Cardiac muscle cell (in vitro differentiated cells and primary cell): ENCODE results near the gene CSRNP3. TPM values are rescaled to one million over a fixed set of nuclear protein-coding genes. Genes with fewer than 3 reads are reported as not detected.
A peak's percentile ranks its signal among the peaks of the same experiment; 100 is the strongest.

ENCODE experiments used
- DNase-seq, 2 donors: peaks; one replicate each; pipeline versions ENCODE4 v3.0.0 to v3.0.0-alpha.2; 2010 to 2017; ENCODE audit warnings: low read depth in 1 of 2, low spot score in 1 of 2
- H3K27ac ChIP-seq: fragments of 200-600 bp; sonication (generic); 2 replicates; pipeline ENCODE4 v1.5.1; 2016
- H3K27me3 ChIP-seq: fragments of 200-600 bp; sonication (generic); 2 replicates; pipeline ENCODE4 v1.6.0; 2016; ENCODE audit warnings: control low read depth
- H3K36me3 ChIP-seq: fragments of 200-600 bp; sonication (generic); 2 replicates; pipeline ENCODE4 v1.5.1; 2016; ENCODE audit warnings: control low read depth
- H3K4me1 ChIP-seq: fragments of 200-600 bp; sonication (generic); 2 replicates; pipeline ENCODE4 v1.8.1; 2017; ENCODE audit warnings: low read depth, mild to moderate bottlenecking, mixed run types
- H3K4me3 ChIP-seq: fragments of 200-600 bp; sonication (generic); 2 replicates; pipeline ENCODE4 v1.5.1; 2016; ENCODE audit warnings: mild to moderate bottlenecking
- H3K9me3 ChIP-seq: fragments of 200-600 bp; sonication (generic); 2 replicates; pipeline ENCODE4 v1.5.1; 2017; ENCODE audit warnings: low read depth, mild to moderate bottlenecking, control low read depth
- polyA plus RNA-seq: library from polyadenylated mRNA; unstranded; fragments of >200 nt; fragmentation: Nextera tagmentation; extraction: Ambion mirVana; gene quantifications from 2 replicates; pipeline ENCODE4 v1.2.1, GENCODE V29; 2016
- total RNA-seq: library from RNA; depleted of rRNA; stranded (reverse); fragments of >200 nt; gene quantifications from 2 replicates; pipeline ENCODE4 v1.2.3, GENCODE V29; 2016
- TF ChIP-seq, protein P1 (sequence below): IDR thresholded peaks from 2 replicates; pipeline ENCODE4 v1.5.1; 2012; ENCODE audit warnings: low read depth, mild to moderate bottlenecking, low read length

Gene CSRNP3
- total and polyA plus RNA-seq, 2 experiments from 2014 or later, result 11.5 to 13.8 TPM

DNA sequence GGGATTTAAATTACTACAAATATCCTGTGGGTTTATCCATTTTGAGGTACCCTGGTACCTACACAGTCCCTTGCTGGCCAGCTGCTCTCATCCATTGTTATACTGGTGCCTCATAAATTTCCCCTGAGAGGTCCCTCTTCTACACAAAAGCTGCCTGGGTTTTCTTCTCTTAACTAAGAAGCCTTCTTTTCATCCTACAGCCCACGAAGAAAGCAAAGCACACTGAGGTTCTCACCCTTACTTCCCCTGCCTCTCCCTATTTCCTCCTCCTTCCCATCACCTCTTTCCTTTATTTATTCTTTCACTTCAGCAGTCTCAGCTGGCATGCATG lies 154.9 kb downstream of the CSRNP3 start:
- no peak for DNase-seq
- H3K4me1 ChIP-seq, result no peaks in the 10 kb centered on the region
- H3K9me3 ChIP-seq, result no peaks in the 10 kb centered on the region
- no peaks in the 10 kb centered on the region for H3K36me3 ChIP-seq
- no peak overlapping the region for H3K27ac ChIP-seq
- no peaks in the 10 kb centered on the region for H3K27me3 ChIP-seq
- H3K4me3 ChIP-seq, result no peak overlapping the region
- TF ChIP-seq, protein P1, sequence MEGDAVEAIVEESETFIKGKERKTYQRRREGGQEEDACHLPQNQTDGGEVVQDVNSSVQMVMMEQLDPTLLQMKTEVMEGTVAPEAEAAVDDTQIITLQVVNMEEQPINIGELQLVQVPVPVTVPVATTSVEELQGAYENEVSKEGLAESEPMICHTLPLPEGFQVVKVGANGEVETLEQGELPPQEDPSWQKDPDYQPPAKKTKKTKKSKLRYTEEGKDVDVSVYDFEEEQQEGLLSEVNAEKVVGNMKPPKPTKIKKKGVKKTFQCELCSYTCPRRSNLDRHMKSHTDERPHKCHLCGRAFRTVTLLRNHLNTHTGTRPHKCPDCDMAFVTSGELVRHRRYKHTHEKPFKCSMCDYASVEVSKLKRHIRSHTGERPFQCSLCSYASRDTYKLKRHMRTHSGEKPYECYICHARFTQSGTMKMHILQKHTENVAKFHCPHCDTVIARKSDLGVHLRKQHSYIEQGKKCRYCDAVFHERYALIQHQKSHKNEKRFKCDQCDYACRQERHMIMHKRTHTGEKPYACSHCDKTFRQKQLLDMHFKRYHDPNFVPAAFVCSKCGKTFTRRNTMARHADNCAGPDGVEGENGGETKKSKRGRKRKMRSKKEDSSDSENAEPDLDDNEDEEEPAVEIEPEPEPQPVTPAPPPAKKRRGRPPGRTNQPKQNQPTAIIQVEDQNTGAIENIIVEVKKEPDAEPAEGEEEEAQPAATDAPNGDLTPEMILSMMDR, result no peak

DNA sequence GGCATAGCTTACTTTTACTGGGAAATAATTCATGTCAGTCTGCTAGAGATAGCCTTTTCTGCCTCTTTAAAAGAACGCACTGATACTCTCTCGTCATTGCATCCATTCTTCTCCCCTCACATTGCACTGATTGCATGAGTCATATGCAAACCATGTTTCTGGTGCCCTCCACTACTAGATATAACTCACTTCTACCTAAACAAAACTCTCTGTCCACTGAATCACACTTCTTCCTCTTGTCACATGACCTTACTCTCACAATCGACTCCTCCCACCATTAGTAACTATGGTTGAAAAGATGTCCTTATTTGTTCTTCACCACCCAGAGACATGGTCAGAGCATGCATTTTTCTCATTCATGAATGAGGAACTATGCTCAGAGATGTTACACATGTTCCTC lies 158.0 kb downstream of the CSRNP3 start:
- DNase-seq, result peak in 1 of 2 donors; percentile 27
- H3K9me3 ChIP-seq, result no peaks in the 10 kb centered on the region
- no peak overlapping the region for H3K27ac ChIP-seq
- H3K4me3 ChIP-seq, result no peak overlapping the region
- H3K4me1 ChIP-seq, result no peaks in the 10 kb centered on the region
- TF ChIP-seq, protein P1, result no peak
- H3K36me3 ChIP-seq, result no peaks in the 10 kb centered on the region
- H3K27me3 ChIP-seq, result no peaks in the 10 kb centered on the region

DNA sequence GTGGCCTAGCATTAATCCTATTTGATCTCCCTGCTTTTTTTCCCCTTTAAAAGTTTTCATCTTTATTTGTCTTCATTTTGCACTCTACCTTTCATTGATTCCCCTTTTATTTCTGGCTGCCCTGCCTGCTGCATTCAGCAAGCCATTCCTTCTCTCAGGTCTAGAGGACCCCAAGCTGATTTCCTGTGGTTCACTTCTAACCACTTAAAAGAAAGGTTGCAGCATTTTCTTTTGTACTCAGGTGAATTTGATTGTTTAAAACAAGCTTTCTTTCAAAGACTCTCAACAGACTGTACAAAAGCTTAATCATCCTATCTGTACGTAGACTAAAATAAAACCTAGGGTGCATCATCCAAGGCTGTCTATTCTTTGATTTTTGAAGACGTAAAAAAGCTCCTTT lies 160.3 kb downstream of the CSRNP3 start:
- Histone ChIP-seq H3K4me1 (no peaks in the 10 kb centered on the region), H3K9me3 (no peaks in the 10 kb centered on the region), H3K36me3 (no peaks in the 10 kb centered on the region), H3K27ac (no peak overlapping the region), H3K4me3 (no peak overlapping the region), H3K27me3 (no peaks in the 10 kb centered on the region)
- DNase-seq, result no peak
- TF ChIP-seq, protein P1, result no peak

DNA sequence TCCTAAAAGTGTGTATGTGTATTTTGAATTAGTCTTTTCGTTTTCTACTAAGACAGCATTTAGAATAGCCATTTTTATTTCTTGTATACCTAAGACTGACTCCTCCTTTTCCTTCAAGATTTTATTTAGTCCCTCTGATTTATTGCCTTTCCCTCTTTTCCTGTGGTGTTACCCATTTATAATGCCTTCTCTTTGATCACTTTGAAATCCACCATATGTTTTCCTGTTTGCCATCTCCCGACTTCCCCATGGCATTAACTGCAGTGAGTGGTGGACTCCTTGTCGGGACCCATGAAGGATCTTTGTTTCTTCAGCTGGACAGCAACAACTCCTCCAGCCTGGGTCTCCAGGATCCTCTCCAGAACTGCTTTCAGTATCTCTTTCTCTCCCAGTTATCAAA lies 160.7 kb downstream of the CSRNP3 start:
- no peak for DNase-seq
- Histone ChIP-seq H3K27me3 (no peaks in the 10 kb centered on the region), H3K36me3 (no peaks in the 10 kb centered on the region), H3K27ac (no peak overlapping the region), H3K4me1 (peaks cover 4% of the 10 kb centered on the region), H3K9me3 (no peaks in the 10 kb centered on the region), H3K4me3 (no peak overlapping the region)
- TF ChIP-seq, protein P1, result no peak

DNA sequence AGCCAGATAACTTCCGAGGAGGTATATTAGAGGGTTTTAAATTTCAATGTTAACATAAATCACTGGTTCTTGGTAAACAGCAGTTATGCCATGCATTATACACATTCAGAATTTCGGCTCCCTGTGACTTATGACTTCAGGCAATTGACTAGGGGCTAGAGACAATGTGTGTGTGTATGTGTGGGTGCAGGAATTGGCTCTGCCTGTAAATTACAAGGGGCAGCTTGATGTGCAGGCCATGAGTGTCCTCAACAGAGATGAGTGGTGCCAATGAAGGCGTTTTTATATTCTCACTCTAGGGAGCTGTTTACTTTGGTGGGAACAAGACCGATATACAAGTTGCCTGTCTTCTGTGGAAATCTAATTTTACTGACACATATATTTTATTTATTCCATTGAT lies 161.6 kb downstream of the CSRNP3 start:
- H3K36me3 ChIP-seq, result no peaks in the 10 kb centered on the region
- H3K4me3 ChIP-seq, result no peak overlapping the region
- no peaks in the 10 kb centered on the region for H3K9me3 ChIP-seq
- no peak for DNase-seq
- peaks cover 5% of the 10 kb centered on the region for H3K4me1 ChIP-seq
- no peaks in the 10 kb centered on the region for H3K27me3 ChIP-seq
- no peak overlapping the region for H3K27ac ChIP-seq
- TF ChIP-seq, protein P1, result no peak

DNA sequence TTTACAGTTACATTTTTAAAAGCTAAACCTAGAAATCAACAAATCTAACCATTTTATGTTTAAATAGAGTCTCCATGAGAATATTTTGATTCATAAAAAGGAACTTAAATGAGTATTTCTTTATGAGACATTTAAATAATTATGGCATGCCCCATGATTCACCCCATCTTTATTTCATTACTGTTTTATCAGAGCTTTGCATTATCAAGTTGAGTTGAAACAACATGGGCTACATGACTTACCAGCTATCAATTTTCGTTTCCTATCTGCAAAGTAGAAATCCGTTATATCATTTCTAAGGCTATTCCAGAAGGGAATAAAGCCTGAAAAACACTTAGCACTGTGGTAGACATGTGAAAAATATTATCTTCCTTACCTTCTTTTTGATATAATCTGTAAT lies 163.1 kb downstream of the CSRNP3 start:
- no peaks in the 10 kb centered on the region for H3K36me3 ChIP-seq
- no peak for DNase-seq
- no peak overlapping the region for H3K27ac ChIP-seq
- H3K4me3 ChIP-seq, result no peak overlapping the region
- TF ChIP-seq, protein P1, result no peak
- H3K4me1 ChIP-seq, result peaks cover 5% of the 10 kb centered on the region
- no peaks in the 10 kb centered on the region for H3K9me3 ChIP-seq
- no peaks in the 10 kb centered on the region for H3K27me3 ChIP-seq
